Jurkat, Clone E6-1 (cell line): Measurements from ENCODE around the gene MRPL58.
"Not testable (repeated sequence)": the region's sequence is repeated elsewhere in the genome, so short reads cannot be mapped to it uniquely, and the experiment has no call there.

ENCODE experiments used
- DNase-seq: peaks from one replicate; pipeline ENCODE4 v3.0.0-alpha.2; 2011; ENCODE audit warnings: low read depth, low spot score
- H3K4me3 ChIP-seq: 2 replicates; pipeline ENCODE4 v1.5.1; 2011; ENCODE audit warnings: mild to moderate bottlenecking, low read length, control low read depth, moderate library complexity

MRPL58 gene

GRCh38 chr17:75009139-75009724 is 3.2 kb upstream of the MRPL58 start:
- no peak for DNase-seq
- no peak overlapping the region for H3K4me3 ChIP-seq

DNA sequence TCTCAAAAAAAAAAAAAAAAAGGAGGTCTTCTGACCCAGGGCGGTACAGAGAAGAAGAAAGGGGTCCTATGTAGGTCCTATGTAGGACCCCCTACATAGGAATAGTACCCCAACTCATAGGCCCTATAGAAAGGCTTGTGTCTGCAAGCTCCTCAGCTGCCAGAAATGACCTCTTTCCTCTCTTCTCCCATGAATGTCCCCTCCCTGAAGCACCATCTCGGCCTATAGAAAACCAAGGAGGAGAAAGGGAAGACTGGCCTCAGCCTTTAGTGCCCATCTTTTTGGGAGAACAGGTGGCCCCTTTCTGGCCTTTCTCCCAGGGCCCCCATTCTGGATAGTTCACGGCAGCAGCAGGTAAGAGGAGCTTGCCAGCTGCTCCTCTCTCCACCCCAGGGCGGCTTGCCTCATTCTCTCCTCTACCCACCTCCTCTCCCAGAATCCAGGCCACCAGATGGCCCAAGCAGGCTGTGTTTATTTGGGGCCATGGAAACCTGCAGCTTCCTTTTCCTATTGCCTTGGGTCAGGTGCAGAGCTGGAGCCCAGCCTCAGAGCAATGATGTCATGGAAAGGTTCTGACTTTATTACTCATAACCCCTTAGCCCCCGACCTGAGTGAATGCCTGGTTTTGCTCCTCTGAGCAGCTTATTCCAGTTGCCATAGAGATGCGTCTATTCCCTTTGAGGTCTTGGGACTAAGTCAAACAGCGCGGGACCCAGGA is 1.6 kb upstream of the MRPL58 start:
- DNase-seq, result no peak
- H3K4me3 ChIP-seq, result no peak overlapping the region

GRCh38 chr17:75011401-75012095 is 922 bp upstream of the MRPL58 start:
- no peak overlapping the region for H3K4me3 ChIP-seq
- no peak for DNase-seq

GRCh38 chr17:75012096-75012345 is 449 bp upstream of the MRPL58 start:
- DNase-seq, result no peak
- H3K4me3 ChIP-seq, result peak overlapping the region; percentile 79

DNA sequence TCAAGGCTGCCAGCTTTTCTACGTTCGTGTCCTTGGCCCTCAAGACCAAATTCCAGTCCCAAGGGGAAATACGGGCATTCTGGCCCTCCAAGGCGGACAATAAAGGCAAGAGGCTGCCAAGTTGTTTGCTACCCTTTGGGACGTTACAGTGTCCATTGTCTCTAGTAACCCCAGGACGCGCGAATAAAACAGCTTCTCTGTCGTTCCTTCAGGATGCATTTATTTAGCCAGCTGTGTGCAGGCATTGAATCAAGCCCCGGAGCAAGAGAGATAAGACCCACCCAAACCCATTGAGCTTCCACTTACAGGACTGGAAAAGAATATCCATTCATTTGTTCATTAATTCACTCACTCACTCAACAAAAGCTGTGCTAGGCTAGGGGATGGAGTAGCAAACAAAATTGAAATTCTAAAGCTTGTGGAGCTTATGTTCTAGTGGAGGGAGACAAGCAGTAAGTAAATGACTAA is 656 bp downstream of the MRPL58 start:
- peak overlapping the region; percentile 79 for H3K4me3 ChIP-seq
- no peak for DNase-seq

GRCh38 chr17:75019146-75019545 is 6.7 kb downstream of the MRPL58 start:
- H3K4me3 ChIP-seq, result no peak overlapping the region
- no peak for DNase-seq

DNA sequence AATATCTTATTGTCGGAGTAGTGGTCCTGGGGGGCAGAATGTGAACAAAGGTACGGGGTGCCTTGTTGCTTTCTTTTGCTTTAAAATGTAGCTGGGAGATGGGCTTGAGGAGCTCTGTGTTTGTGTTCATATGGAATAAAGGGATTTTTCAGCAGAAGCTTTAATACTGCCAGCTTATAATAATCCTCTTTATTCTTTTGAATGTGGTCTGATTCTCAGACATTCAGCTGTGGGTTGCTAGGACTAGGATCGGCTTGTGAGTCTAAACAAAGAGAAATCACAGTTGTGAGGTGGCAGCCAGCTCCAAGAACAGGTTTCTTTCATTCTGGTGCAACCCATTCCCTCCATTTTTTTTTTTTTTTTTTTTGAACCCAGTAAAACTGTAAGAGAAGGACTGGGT is 7.2 kb downstream of the MRPL58 start:
- no peak overlapping the region for H3K4me3 ChIP-seq

GRCh38 chr17:75020331-75021110 is 8.1 kb downstream of the MRPL58 start:
- H3K4me3 ChIP-seq, result no peak overlapping the region
- no peak for DNase-seq

More for the DNA sequence above, 7.2 kb downstream of the MRPL58 start:
- no peak for DNase-seq

DNA sequence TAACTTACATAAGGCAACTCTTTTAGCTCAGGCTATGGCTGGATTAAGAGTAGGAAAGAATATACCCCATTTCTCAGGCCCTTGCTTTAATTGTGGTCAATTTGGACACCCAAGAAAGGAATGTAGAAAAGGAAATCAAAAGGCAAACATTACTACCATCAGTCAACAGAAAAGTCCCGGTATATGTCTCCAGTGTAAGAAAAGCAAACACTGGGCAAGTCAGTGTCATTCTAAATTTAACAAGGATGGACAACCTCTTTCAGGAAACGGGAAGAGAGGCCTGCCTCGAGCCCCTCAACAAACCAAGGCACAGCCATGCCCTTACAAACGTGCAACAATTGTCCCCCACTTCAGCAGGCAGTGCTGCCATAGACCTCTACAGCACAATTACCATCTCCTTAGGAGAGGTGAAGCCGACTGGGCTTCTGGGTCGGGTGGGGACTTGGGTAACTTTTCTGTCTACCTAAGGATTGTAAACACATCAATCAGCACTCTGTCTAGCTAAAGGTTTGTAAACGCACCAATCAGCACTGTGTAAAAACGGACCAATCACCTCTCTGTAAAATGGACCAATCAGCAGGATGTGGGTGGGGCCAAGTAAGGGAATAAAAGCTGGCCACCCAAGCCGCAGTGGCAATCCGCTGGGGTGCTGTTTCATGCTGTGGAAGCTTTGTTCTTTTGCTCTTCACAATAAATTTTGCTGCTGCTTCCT is 12.4 kb downstream of the MRPL58 start:
- DNase-seq, result no peak
- no peak overlapping the region for H3K4me3 ChIP-seq

DNA sequence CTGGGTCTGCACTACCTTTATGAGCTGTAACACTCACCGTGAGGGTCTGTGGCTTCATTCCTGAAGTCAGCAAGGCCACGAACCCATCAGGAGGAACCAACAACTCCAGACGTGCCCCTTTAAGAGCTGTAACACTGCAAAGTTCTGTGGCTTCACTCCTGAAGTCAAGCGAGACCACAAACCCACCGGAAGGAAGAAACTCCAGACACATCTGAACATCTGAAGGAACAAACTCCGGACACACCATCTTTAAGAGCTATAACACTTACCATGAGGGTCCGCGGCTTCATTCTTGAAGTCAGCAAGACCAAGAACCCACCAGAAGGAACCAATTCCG is 12.9 kb downstream of the MRPL58 start:
- DNase-seq, result peak; percentile 87
- H3K4me3 ChIP-seq, result not testable (repeated sequence)

DNA sequence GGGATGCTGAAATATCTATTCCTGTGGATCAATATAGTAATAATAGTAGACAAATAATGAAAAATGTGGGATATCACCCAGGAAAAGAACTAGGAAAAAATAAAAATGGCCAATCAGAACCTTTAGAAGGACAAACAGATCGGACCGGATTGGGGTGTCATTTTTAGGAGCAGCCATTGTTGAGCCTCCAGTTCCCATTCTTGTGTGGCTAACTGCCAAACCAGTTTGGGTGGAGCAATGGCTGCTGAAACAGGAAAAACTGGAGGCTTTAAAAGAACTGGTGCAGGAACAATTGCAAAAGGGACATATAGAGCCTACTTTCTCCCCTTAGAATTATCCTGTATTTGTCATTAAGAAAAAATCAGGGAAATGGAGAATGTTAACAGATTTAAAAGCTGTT is 14.2 kb downstream of the MRPL58 start:
- not testable (repeated sequence) for DNase-seq, H3K4me3 ChIP-seq

DNA sequence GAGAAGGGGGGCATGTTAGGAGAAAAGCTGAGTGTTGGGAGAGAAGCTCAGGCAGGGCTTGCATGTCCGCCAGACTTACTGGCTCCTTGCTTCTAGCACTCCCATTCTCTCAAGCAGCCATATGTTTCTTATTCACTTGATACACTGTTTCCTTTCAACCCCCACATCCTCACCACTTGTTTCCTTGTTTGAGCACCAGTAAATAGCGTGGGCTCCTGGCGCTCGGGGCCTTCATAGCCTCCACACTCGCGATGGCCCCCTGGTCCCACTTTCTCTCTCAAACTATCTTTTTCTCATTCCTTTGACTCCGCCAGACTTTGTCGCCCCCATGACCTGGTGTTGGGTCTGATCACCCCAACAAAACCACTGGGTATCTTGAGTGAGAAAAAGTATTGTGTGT is 17.7 kb downstream of the MRPL58 start:
- no peak for DNase-seq
- no peak overlapping the region for H3K4me3 ChIP-seq

DNA sequence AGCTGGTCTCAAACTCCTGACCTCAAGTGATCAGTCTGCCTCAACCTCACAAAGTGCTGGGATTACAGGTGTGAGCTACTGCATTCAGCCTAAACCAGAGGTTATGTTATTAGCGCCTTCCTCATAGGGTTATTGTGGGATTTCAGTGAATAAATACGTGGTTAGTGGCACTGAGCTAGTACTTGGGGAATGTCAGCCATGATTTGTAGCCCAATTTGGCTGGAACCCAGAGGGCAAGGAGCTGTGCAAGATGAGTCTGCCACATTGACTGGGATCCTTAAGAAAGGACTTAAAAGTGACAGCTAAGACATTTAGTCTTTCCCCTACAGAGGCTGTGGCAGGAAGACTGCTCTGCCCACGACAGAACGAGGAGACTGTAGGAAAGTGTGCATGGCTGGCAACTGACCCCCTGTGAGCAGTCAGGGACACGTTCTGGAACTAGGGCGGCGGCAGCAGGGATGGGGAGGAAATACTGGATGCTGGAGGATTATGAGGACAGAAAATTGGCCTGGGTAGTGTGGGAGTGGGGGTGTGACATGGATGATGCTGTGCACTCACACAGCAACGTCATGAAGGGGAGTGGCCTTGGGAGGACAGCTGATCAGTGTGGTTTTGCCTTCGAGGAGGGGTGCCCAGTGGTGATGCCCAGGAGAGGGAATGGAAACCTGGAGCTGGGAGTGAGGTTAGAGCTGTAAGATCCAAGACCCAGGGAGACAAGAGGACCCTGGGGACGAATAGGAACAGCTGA is 19.7 kb downstream of the MRPL58 start:
- no peak for DNase-seq
- no peak overlapping the region for H3K4me3 ChIP-seq

DNA sequence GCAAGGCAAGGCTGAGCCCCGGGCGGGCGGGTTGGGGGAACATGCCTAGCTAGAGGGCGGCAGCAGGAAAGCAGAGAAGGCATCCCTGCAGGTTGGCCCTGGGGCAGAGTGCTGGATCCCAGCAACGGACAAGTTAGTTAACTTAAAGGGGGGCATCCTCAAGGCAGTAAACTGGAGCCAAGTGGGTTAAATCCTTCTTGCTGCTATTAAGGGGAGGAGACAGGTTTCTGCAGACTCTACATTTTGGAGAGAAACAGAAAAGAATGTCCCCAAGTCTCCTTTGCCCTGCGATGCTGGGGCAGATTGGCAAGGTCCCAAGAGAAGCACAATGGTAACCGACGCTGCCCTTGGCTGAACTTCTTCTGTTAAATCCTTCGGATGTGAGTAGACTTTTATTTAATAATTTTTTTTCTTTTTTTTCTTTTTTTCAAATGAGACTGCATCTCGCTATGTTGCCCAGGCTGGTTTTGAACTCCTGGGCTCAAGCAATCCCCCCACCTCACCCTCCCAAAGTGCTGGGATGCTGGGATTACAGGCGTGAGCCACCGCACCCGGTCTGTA is 20.3 kb downstream of the MRPL58 start:
- no peak for DNase-seq
- H3K4me3 ChIP-seq, result no peak overlapping the region

- peak overlapping the region; percentile 65 for H3K4me3 ChIP-seq
- DNase-seq, result no peak
Observed at GRCh38 chr17:75033346-75034235, 21.1 kb downstream of the MRPL58 start.

GRCh38 chr17:75034236-75034908 is 21.9 kb downstream of the MRPL58 start:
- H3K4me3 ChIP-seq, result peak overlapping the region; percentile 65
- DNase-seq, result peak; percentile 70

- DNase-seq, result peak; percentile 36
- H3K4me3 ChIP-seq, result no peak overlapping the region
Observed at GRCh38 chr17:75036643-75037268, 24.3 kb downstream of the MRPL58 start.
